Measurements from ENCODE around the gene NECAB2.
"Not testable (repeated sequence)": the region's sequence is repeated elsewhere in the genome, so short reads cannot be mapped to it uniquely, and the experiment has no call there.

NECAB2 gene

GRCh38 chr16:83936581-83937165 lies 31.4 kb upstream of the NECAB2 start:
- DNase-seq (ENCODE audit: low read depth in 2 of 2): no peak

DNA sequence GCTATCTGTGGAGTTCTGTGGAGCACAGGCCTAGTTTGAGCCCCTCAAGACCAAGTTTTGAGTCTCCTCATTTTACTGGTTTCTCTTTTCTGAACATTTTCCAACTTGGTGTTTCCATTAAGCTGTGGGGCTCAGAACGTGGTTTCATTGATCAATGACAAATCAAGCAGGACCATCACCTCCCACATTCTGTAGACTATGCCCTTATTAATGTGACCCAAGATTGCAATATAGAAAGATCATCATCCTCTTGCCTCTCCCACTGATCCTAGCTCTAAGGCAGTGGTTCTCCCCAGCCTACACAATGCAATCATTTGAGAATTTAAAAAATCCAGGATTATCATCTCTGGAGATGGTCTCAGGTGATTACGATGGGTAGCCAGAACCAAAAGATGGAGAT lies 30.8 kb upstream of the NECAB2 start:
- DNase-seq (ENCODE audit: low read depth in 2 of 2): no peak

GRCh38 chr16:83937922-83938885 lies 29.8 kb upstream of the NECAB2 start:
- no peak for DNase-seq (ENCODE audit: low read depth in 2 of 2)

- no peak for DNase-seq (ENCODE audit: low read depth in 2 of 2)
Measured at GRCh38 chr16:83939266-83939855, 28.7 kb upstream of the NECAB2 start.

DNA sequence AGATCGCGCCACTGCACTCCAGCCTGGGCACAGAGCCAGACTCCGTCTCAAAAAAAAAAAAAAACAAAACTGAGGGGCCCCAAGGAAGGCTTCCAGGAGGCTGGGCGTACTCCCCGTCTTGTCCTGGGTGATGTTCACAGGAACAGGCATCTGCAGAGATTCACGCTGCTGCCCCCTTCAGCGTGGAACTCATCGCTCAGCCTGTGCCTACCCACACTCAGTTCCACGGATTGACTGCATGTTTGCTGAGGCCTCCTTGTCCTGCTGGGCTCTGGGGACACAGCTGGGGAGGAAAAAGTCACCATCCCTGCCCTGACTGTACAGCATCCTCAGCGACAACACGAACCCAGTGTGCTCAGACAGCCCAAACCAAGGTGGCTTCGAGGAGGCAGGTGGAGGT lies 27.9 kb upstream of the NECAB2 start:
- no peak for DNase-seq (ENCODE audit: low read depth in 2 of 2)

- no peak for DNase-seq (ENCODE audit: low read depth in 2 of 2)
Measured at GRCh38 chr16:83940630-83941378, 27.2 kb upstream of the NECAB2 start.

GRCh38 chr16:83941546-83941945 lies 26.5 kb upstream of the NECAB2 start:
- DNase-seq (ENCODE audit: low read depth in 2 of 2): not testable (repeated sequence)

GRCh38 chr16:83942074-83942473 lies 26.0 kb upstream of the NECAB2 start:
- no peak for DNase-seq (ENCODE audit: low read depth in 2 of 2)

DNA sequence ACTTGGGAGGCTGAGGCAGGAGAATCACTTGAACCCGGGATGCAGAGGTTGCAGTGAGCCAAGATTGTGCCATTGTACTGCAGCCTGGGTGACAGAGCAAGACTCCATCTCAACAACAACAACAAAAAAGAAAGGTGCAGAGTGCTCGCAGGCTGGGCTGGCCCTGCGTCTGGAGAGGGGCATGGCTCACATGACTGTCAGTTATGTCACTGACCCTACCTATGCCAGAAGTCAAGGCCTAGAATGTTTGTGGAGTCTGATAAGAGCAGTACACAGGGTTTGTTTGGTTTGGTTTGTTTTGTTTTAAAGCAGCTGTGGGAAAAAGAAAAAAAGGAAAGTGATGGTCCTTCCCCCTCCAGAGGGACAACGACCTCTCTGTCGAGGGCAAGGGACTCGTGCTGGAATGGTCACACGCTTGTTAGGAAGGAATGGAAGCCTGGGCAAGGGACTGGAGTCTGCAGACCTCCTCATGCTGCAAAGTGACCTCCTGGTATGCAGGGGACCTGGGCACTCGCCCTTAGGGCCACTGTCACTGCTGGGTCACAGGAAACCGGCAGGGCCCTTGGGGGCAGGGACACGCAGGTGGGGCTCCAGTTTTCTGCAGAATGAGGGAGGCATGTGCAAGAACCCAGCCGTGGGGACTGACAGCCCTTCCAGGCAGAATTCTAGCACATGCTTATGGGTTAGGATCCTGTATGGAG lies 25.1 kb upstream of the NECAB2 start:
- no peak for DNase-seq (ENCODE audit: low read depth in 2 of 2)

- DNase-seq (ENCODE audit: low read depth in 2 of 2): no peak
Measured at GRCh38 chr16:83943516-83944050, 24.5 kb upstream of the NECAB2 start.

- DNase-seq (ENCODE audit: low read depth in 2 of 2): no peak
Measured at GRCh38 chr16:83945587-83945986, 22.5 kb upstream of the NECAB2 start.

DNA sequence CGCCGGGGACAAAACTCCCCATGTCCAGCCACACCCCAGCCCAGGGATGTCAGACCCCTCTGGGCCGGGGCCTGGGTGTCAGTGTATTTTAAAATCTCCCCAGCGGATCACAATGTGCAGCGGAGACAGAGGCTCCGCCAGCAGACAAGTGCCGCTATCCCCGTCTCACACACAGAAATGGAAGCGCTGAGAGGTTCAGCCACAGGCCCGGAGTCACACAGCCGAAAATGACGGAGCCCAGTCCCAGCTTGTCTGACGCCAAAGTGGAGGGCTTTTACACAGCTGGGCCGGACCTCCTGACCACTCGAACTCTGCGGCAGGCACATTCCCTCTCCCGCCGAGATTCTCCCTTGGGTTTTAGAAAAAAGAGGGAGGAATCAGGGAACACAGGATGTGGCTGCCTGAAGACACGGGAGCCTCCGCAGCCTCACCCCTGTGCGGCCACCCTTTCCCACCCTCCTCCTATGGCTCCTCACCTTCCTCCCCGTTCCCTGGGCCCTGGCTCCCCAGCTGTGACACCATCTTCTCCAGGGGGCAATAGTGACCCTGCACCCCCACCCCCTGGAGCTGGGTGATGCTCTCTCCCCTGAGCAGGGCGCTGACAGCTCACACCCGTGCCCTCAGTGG lies 21.8 kb upstream of the NECAB2 start:
- no peak for DNase-seq (ENCODE audit: low read depth in 2 of 2)

- DNase-seq (ENCODE audit: low read depth in 2 of 2): no peak
Measured at GRCh38 chr16:83946781-83947566, 21.1 kb upstream of the NECAB2 start.

DNA sequence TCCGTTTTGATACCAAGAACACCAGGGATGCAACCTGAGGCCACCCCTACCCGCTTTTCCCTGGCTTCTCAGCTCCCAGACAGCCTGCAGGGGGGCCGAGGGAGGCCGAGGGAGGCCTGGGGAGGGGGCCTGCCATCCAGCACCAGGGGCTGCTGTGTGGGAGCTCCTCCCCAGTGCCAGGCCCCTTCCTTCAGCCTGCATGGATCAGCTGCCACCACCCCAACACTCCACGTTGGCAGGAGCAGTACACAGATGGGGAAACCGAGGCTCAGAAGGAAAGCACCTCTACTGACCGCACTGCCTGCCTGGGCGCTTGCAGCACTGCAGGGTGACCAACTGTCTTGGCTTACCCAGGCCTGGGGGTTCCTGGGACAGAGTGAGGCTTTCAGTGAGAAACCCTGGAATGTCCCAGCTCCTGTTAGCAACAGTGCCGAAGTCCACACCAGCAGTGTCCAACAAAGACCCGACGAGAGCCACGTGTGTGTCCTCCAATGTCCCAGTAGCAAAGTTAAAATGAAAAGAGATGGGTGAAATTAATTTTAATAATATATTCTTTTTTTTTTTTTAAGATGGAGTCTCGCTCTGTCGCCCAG lies 20.3 kb upstream of the NECAB2 start:
- DNase-seq (ENCODE audit: low read depth in 2 of 2): no peak

DNA sequence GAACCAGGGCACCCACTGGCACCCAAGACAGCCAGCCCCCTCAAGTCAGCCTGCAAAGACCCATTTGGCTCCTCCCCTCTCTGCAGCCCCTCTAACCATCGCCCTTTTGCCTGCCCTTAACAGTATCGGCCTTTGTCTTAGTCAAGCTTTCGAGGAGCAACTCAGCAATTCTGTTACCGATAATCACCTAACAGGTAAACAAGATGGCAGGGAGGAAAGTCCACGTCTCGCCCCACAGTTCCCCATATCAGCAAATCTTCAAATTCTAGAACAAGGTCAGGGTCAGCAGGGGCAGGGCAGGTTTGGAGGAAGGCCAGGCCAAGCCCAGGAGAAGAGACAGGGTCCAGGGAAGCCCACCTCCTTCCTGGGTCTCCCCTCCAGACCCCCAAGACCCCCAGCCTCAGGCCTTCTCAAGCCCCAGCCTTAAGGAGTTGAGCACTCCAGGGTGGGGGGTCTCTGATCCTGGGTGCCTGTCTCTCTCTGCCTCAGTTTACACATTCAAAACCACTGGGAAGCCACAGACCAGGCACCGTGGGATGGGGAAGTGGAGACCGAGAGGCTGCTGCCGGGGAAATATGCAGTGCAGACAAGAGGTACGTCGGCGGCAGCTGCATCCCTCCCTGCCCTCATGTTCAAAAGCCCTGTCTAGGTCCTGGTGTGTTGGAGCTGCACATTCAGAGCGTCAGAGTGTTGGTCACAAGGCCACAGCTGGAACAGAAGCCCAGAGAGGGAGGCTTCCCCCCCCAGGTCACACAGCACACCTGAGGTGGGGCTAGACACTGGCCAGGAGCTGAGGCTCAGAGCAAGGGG lies 18.9 kb upstream of the NECAB2 start:
- DNase-seq (ENCODE audit: low read depth in 2 of 2): no peak

DNA sequence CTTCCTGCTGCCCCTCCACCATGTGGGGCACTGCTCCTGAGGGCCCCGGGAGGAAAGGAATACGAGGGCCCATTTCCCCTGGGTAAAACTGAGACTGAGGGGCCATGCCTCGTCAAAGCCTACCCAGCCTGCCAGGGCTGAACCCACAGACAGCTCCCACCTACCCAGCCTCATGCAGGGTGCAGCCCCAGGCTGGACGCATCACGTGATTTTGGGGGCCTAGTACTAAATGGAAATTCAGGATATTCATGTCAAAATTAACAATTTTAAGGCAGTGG lies 18.4 kb upstream of the NECAB2 start:
- DNase-seq (ENCODE audit: low read depth in 2 of 2): no peak

DNA sequence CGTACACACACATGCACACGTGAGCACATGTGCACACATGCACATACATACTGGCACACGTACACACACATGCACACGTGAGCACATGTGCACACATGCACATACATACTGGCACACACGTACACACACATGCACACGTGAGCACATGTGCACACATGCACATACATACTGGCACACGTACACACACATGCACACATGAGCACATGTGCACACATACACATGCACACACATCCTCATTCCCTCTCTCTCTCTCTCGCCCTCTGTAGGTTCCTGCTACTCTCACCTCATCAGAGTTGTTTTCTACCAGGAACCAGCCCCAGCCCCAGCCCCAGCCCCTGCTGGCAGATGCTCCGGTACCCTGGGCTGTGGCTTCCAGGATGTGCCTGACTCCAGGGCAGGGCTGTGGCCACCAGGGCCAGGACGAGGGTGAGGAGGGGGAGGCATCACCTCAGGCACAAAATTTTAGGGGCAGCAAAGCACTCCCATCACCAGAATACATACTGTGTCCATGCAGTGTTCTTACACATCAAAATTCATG lies 17.1 kb upstream of the NECAB2 start:
- DNase-seq (ENCODE audit: low read depth in 2 of 2): not testable (repeated sequence)

GRCh38 chr16:83951544-83951943 lies 16.5 kb upstream of the NECAB2 start:
- no peak for DNase-seq (ENCODE audit: low read depth in 2 of 2)

DNA sequence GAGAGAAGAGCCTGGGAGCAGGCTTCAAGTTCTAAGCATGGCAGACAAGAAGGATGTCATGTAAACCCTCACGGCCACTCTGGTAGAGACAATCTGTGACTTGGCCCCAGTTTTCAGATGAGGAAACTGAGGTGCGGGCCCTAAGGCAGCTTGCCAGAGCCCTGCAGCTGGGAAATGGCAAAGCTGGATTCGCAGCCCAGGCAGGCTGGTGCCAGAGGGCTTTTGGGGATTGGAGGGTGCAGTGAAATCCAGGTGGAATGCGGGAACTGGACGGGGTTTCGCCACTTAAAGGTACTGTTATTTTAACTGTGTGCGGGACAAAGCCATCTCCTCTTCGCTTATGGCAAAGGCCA lies 15.5 kb upstream of the NECAB2 start:
- DNase-seq (ENCODE audit: low read depth in 2 of 2): no peak

Measured in stimulated activated CD8-positive, alpha-beta memory T cell treated with anti-CD3 and anti-CD28 coated beads, Interleukin-15, amount 100 ng/mL, for 4 hours (primary cell).